VCaP (cell line): ENCODE data around the gene SEC23A.
A peak's percentile ranks its signal among the peaks of the same experiment; 100 is the strongest.
"Not testable (repeated sequence)": the region's sequence is repeated elsewhere in the genome, so short reads cannot be mapped to it uniquely, and the experiment has no call there.

Source experiments
- H3K27ac ChIP-seq: fragments of 450-650 bp; 2 replicates; pipeline ENCODE4 v1.5.1; 2017
- TF ChIP-seq, protein P1 (sequence below): fragments of 450-650 bp; conservative IDR thresholded peaks from 2 replicates; pipeline ENCODE4 v1.5.1; 2017; ENCODE audit warnings: mild to moderate bottlenecking, moderate library complexity

Gene SEC23A

DNA sequence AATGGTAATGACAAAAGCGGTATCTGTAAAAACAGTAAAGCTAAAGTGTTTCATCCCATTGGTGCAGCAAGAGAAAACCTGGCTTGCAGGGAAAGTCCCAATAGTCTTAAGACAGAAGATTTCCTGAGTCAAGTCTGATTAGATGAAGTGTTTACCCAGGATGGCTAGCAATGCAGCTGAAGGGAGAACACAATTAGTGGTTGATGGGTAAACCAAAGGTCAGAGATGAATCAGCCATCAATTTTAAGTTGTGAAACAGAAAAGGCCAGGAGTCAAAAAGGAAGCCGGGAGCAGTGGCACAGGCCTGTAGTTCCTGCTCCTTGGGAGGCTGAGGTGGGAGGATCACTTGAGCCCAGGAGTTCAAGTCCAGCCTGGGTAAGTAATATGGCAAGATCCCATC is 52.6 kb downstream of the SEC23A start:
- TF ChIP-seq, protein P1, sequence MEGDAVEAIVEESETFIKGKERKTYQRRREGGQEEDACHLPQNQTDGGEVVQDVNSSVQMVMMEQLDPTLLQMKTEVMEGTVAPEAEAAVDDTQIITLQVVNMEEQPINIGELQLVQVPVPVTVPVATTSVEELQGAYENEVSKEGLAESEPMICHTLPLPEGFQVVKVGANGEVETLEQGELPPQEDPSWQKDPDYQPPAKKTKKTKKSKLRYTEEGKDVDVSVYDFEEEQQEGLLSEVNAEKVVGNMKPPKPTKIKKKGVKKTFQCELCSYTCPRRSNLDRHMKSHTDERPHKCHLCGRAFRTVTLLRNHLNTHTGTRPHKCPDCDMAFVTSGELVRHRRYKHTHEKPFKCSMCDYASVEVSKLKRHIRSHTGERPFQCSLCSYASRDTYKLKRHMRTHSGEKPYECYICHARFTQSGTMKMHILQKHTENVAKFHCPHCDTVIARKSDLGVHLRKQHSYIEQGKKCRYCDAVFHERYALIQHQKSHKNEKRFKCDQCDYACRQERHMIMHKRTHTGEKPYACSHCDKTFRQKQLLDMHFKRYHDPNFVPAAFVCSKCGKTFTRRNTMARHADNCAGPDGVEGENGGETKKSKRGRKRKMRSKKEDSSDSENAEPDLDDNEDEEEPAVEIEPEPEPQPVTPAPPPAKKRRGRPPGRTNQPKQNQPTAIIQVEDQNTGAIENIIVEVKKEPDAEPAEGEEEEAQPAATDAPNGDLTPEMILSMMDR: no peak

DNA sequence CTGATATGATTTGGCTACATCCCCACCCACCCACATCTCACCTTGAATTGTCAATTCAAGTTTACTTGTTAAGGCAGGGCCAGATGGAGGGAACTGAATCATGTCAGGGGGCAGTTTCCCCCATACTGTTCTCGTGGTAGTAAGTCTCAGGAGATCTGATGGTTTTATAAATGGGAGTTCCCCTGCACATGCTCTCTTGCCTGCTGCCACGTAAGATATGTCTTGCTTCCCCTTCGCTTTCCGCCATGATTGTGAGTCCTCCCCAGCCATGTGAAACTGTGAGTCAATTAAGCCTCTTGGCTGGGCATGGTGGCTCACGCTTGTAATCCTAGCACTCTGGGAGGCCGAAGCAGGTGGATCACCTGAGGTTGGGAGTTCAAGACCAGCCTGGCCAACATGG is 57.1 kb downstream of the SEC23A start:
- not testable (repeated sequence) for H3K27ac ChIP-seq

More for the DNA sequence above, 52.6 kb downstream of the SEC23A start:
- no peak overlapping the region for H3K27ac ChIP-seq

DNA sequence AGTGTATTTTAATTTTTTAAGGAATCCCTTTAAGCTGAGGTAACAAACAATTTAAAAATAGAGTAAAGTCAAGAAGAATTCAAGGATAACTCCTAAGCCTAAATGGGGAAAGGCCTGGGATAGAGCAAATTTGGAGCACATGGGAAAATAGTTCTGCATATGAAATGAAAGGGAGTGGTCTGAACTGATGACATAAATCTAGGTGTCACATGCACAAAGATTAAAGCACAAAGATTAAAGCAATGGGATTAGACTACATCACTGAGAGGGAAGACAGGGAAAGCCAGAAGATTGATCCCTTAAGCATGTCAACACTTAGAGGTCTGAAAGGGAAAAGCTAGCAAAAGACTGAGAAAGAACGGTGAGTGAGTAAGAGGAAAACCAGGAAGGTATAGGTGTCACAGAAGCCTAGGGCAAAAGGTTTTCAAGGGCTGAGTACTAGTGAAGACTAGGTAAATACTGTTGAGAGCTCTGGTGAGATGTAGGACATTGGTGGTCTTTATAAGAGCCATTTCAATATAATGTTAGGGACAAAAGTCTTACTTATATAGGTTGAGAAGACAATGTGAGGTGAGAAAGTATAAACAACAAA is 59.6 kb downstream of the SEC23A start:
- TF ChIP-seq, protein P1: no peak
- H3K27ac ChIP-seq: no peak overlapping the region

DNA sequence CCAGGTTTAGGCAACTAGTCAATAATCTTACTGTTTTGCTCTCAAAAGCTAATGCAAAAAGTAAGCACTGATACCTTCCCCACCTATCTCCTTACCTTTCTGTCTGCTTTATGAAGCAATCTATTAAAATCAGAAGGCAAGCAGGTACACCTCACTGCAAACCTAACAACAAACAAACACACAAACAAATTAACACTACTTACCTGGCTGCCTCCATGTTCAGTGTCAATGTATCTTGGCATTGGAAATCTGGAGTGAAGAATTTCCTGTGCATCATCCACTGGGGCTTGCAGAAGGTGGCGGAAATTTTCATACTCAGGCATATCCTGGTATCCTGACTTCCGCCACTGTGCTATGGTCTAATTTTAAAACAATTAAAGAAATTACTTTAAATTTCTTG is 62.5 kb downstream of the SEC23A start:
- no peak overlapping the region for H3K27ac ChIP-seq
- TF ChIP-seq, protein P1: no peak

DNA sequence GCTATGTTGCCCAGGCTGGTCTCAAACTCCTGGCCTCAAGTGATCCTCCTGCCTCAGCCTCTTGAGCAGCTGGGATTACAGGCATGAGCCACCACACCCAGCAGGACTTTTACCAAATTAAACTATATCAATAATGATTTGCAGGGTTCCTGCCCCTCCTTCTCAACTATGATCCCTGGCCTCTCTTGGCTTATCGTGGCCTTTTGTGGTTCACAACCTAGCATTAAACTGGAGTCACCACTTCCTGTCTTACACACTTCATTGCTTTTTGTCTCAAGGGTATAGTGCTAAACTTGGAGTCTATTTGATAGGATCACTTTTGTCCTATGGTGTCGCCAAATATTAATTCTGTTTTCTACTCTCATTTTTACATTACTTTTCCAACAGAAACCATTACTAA is 64.5 kb downstream of the SEC23A start:
- no peak overlapping the region for H3K27ac ChIP-seq
- TF ChIP-seq, protein P1: no peak

DNA sequence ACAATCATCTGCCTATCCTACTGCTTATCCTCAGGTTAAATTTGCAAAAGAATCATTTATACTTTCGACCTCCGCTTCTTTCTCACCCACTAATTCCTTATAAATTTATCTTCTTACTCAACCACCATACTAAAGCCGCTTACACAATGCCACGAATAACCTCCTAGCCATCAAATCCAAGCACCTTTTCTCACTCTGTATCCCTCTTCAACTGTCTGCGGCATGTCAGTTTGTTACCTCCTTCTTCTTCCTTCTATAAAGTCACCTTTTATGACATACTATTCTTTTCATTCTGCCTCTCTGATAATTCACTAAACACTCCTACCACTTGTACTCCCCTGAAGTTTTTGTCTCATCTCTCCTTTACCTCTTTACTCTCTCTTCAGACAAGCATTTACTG is 66.3 kb downstream of the SEC23A start:
- TF ChIP-seq, protein P1: no peak
- no peak overlapping the region for H3K27ac ChIP-seq

DNA sequence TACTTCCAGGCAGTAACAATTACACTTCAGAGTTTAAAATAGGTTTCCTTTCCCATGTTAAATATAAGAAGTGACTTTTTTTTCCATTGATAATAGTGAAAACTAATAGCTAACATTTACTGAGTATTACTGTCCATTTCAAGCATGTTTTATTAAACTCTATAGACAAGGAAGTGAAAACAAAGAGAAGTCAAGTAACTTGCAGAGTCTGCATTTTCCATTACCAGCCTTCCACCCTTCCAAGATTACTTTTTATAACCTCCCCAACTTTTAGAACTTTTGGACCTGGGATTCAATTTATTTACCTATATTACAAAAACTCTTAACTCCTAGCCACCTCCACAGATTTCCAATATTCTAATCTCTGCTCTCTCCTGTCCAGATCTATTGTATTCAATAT is 67.7 kb downstream of the SEC23A start:
- TF ChIP-seq, protein P1: no peak
- no peak overlapping the region for H3K27ac ChIP-seq

DNA sequence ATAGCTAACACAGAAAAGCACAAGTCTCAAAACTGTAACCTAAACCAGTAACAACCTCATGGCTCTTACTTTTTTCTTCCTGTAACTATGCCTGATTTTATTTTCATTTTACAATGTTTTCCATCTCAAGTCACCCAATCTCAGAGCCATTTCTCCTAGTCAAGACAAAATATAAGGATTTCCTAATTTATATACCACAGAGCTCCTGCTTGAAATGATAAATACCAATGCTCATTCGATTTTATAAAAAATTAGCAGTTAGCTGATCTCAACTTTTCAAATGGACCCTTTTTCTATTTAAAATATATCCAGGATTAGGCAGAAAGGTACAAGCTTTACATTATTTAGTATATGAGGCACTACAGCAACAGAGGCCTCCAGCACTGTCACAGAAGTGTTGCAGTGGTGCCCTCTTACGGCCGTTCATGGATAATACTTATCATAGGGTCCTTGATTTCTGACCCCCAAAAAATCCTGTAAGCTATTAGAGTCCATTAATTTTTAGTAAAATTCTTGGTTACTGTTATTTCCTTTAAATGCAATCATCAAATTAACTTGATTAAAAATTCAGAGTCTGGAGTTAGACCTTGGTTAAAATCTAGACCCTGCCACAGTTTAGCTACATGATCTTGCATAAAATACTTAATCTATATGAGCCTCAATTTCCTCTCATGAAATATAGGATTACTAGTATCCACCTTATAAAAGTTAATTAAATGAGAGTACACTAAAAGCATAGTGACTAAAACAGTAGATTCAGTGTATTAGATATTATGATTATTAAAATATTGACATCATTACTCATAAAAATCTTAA is 68.3 kb downstream of the SEC23A start:
- TF ChIP-seq, protein P1: peak; percentile 83
- no peak overlapping the region for H3K27ac ChIP-seq
